Upper lobe of left lung (tissue), 6 donors: Measurements from ENCODE around the gene PMAIP1. TPM values are rescaled to one million over a fixed set of nuclear protein-coding genes. Genes with fewer than 3 reads are reported as not detected.

ENCODE experiments used
- ATAC-seq, 2 donors: fragments of 200-7000 bp; cut with Tn5 transposase; one replicate each; pipeline ENCODE4 v1.9.1; 2022; ENCODE audit warnings: mild to moderate bottlenecking in 2 of 2, moderate library complexity in 2 of 2; ENCODE audit not compliant: low FRiP score in 2 of 2
- DNase-seq, 2 donors: peaks; one replicate each; pipeline ENCODE4 v3.0.0-alpha.2; 2019 to 2020
- H3K27ac ChIP-seq, 4 donors: fragments of 200-600 bp; sonication (generic); one replicate each; pipeline ENCODE4 v1.5.1; 2016 to 2019
- H3K27me3 ChIP-seq, 4 donors: fragments of 200-600 bp; sonication (generic); one replicate each; pipeline ENCODE4 v1.5.1; 2017 to 2019
- H3K36me3 ChIP-seq, 4 donors: fragments of 200-600 bp; sonication (generic); one replicate each; pipeline ENCODE4 v1.5.1; 2016 to 2019
- H3K4me1 ChIP-seq, 4 donors: fragments of 200-600 bp; sonication (generic); one replicate each; pipeline ENCODE4 v1.5.1; 2018 to 2019
- H3K4me3 ChIP-seq, 4 donors: fragments of 200-600 bp; sonication (generic); one replicate each; pipeline ENCODE4 v1.5.1; 2017 to 2019; ENCODE audit warnings: mild to moderate bottlenecking in 2 of 4, moderate library complexity in 1 of 4
- H3K9me3 ChIP-seq, 4 donors: fragments of 200-600 bp; sonication (generic); one replicate each; pipeline ENCODE4 v1.5.1; 2018 to 2019
- CTCF ChIP-seq, 6 experiments: fragments of 450-650 bp in 4 of 6; fragments of 200-600 bp in 2 of 6; sonication (generic) in 2 of 6; IDR thresholded peaks; one replicate each; pipeline ENCODE4 v1.5.1; 2016 to 2019; ENCODE audit warnings: antibody characterized with exemption in 6 of 6
- EP300 ChIP-seq, 4 donors: sonication (generic); formaldehyde crosslinking; IDR thresholded peaks; one replicate each; pipeline ENCODE4 v1.5.1; 2017; ENCODE audit warnings: antibody characterized with exemption in 4 of 4, control low read depth in 2 of 4
- POLR2A ChIP-seq, 4 donors: fragments of 450-650 bp; IDR thresholded peaks; one replicate each; pipeline ENCODE4 v1.5.1; 2016 to 2017; ENCODE audit warnings: antibody characterized with exemption in 4 of 4, mild to moderate bottlenecking in 2 of 4
- POLR2AphosphoS5 ChIP-seq, 2 donors: sonication (generic); formaldehyde crosslinking; IDR thresholded peaks; one replicate each; pipeline ENCODE4 v1.5.1; 2017; ENCODE audit warnings: antibody characterized with exemption in 2 of 2
- WGBS, 2 donors: methylation state at CpG; one replicate each; pipeline ENCODE4 v1.1.5; 2017 to 2018; 5-methylcytosine and 5-hydroxymethylcytosine counted together
- total RNA-seq, 6 donors: library from RNA; depleted of rRNA in 4 of 6; stranded (reverse); fragments of >200 nt in 4 of 6; gene quantifications; one replicate each; pipeline versions ENCODE4 v1.1.0 to v1.2.1, GENCODE V29; 2016 to 2021
- donor health status: DM: no; HTN: no; CAD: no; lungs with moderate emphysema.
- donor health status: DM: no; HTN: yes; CAD: no; lungs with severe emphysema.

PMAIP1 gene
- total RNA-seq, 6 donors from 2014 or later = 0.67 to 5.5 (median 4.4) TPM; not detected in 1

- H3K27ac ChIP-seq = no peak overlapping the region
- H3K4me1 ChIP-seq = peaks cover 0 to 6% (median 1%) of the 10 kb centered on the region in 4 donors
- H3K9me3 ChIP-seq = no peaks in the 10 kb centered on the region
- no peaks in the 10 kb centered on the region for H3K27me3 ChIP-seq
- H3K36me3 ChIP-seq = no peaks in the 10 kb centered on the region
- no peak overlapping the region for H3K4me3 ChIP-seq
- no peak for DNase-seq
- ATAC-seq = no peak
- WGBS, 2 donors = 92% methylated on average over 6 of the region's 6 CpGs
- no peak for TF ChIP-seq CTCF (IDR thresholded peaks at IDR 0.05)
- no peak for TF ChIP-seq POLR2A (IDR thresholded peaks at IDR 0.05)
- no peak for TF ChIP-seq EP300 (IDR thresholded peaks at IDR 0.05)
- TF ChIP-seq POLR2AphosphoS5 (IDR thresholded peaks at IDR 0.05) = no peak
Observed at GRCh38 chr18:59915606-59916005, 15.8 kb downstream of the PMAIP1 start.

GRCh38 chr18:59916746-59917145 lies 16.9 kb downstream of the PMAIP1 start:
- H3K4me3 ChIP-seq = no peak overlapping the region
- H3K4me1 ChIP-seq = peaks cover 0 to 6% (median 1%) of the 10 kb centered on the region in 4 donors
- H3K27me3 ChIP-seq = no peaks in the 10 kb centered on the region
- no peaks in the 10 kb centered on the region for H3K36me3 ChIP-seq
- TF ChIP-seq POLR2A (IDR thresholded peaks at IDR 0.05) (no peak), POLR2AphosphoS5 (IDR thresholded peaks at IDR 0.05) (no peak), EP300 (IDR thresholded peaks at IDR 0.05) (no peak), CTCF (IDR thresholded peaks at IDR 0.05) (no peak)
- H3K9me3 ChIP-seq = no peaks in the 10 kb centered on the region
- DNase-seq (no peak), ATAC-seq (no peak)
- WGBS, 2 donors = 68 to 84% methylated on average over 3 of the region's 3 CpGs
- no peak overlapping the region for H3K27ac ChIP-seq

- Histone ChIP-seq H3K4me3 (no peak overlapping the region), H3K27me3 (no peaks in the 10 kb centered on the region), H3K4me1 (peaks cover 0 to 6% (median 1%) of the 10 kb centered on the region in 4 donors), H3K27ac (peak overlapping the region in 1 of 4 donors; percentile 28), H3K9me3 (no peaks in the 10 kb centered on the region), H3K36me3 (no peaks in the 10 kb centered on the region)
- DNase-seq (peak in 1 of 2 donors; percentile 60), ATAC-seq (peak in 1 of 2 donors; percentile 66)
- no peak for TF ChIP-seq POLR2A (IDR thresholded peaks at IDR 0.05)
- no peak for TF ChIP-seq CTCF (IDR thresholded peaks at IDR 0.05)
- TF ChIP-seq EP300 (IDR thresholded peaks at IDR 0.05) = no peak
- no peak for TF ChIP-seq POLR2AphosphoS5 (IDR thresholded peaks at IDR 0.05)
- 53 to 76% methylated on average over 5 of the region's 5 CpGs for WGBS, 2 donors
Observed at GRCh38 chr18:59917422-59917821, 17.6 kb downstream of the PMAIP1 start.

GRCh38 chr18:59918320-59918755 lies 18.5 kb downstream of the PMAIP1 start:
- DNase-seq = peak in 1 of 2 donors; percentile 81
- Histone ChIP-seq H3K9me3 (no peaks in the 10 kb centered on the region), H3K36me3 (no peaks in the 10 kb centered on the region), H3K27ac (peak overlapping the region in 1 of 4 donors; percentile 28), H3K4me3 (no peak overlapping the region), H3K4me1 (peaks cover 0 to 6% (median 1%) of the 10 kb centered on the region in 4 donors), H3K27me3 (no peaks in the 10 kb centered on the region)
- 54 to 62% methylated on average over 6 to 9 of the region's 9 CpGs for WGBS, 2 donors
- no peak for TF ChIP-seq CTCF (IDR thresholded peaks at IDR 0.05)
- no peak for TF ChIP-seq POLR2AphosphoS5 (IDR thresholded peaks at IDR 0.05)
- no peak for TF ChIP-seq POLR2A (IDR thresholded peaks at IDR 0.05)
- no peak for TF ChIP-seq EP300 (IDR thresholded peaks at IDR 0.05)
- peak; percentile 38 to 67 for ATAC-seq

GRCh38 chr18:59918997-59919396 lies 19.2 kb downstream of the PMAIP1 start:
- H3K4me3 ChIP-seq = no peak overlapping the region
- no peak for DNase-seq
- no peak for ATAC-seq

More at GRCh38 chr18:59918997-59919396, 19.2 kb downstream of the PMAIP1 start:
- Histone ChIP-seq H3K9me3 (no peaks in the 10 kb centered on the region), H3K36me3 (no peaks in the 10 kb centered on the region), H3K27me3 (no peaks in the 10 kb centered on the region), H3K27ac (peak overlapping the region in 1 of 4 donors; percentile 28), H3K4me1 (peaks cover 0 to 6% (median 1%) of the 10 kb centered on the region in 4 donors)
- 78 to 96% methylated on average over 6 of the region's 6 CpGs for WGBS, 2 donors
- TF ChIP-seq CTCF (IDR thresholded peaks at IDR 0.05) = no peak
- TF ChIP-seq EP300 (IDR thresholded peaks at IDR 0.05) = no peak
- no peak for TF ChIP-seq POLR2A (IDR thresholded peaks at IDR 0.05)
- no peak for TF ChIP-seq POLR2AphosphoS5 (IDR thresholded peaks at IDR 0.05)
